IMR-90 (cell line): ENCODE data around the gene CTSL. TPM values are rescaled to one million over a fixed set of nuclear protein-coding genes. Genes with fewer than 3 reads are reported as not detected.

Experiments
- ATAC-seq: fragments of 200-7000 bp; cut with Tn5 transposase; 2 replicates; pipeline ENCODE4 v1.9.1; 2020; ENCODE audit warnings: low read depth, mild to moderate bottlenecking, moderate library complexity
- BruUV-seq: library from RNA; stranded (reverse); fragments of 400-500 nt; replicated peaks from 2 replicates; lab custom pipeline; 2021; lab: Mats Ljungman, UMichigan
- CTCF ChIA-PET: fragments of 300-600 bp; formaldehyde crosslinking; extraction: SDS; loops from one replicate; lab custom pipeline; 2021; ENCODE audit warnings: antibody characterized with exemption; lab: Yijun Ruan, JAX
- POLR2A ChIA-PET: fragments of 300-600 bp; sonication (Branson Sonifier 250); formaldehyde crosslinking; loops from one replicate; lab custom pipeline; 2022; ENCODE audit warnings: antibody characterized with exemption; ENCODE audit not compliant: unreplicated experiment; lab: Charles Lee
- DNase-seq: peaks from one replicate; pipeline ENCODE4 v3.0.0; 2013
- H2AFZ ChIP-seq: replicated peaks from 2 replicates; pipeline ENCODE3; 2013; ENCODE audit warnings: low read length, mild to moderate bottlenecking; ENCODE audit not compliant: poor library complexity
- H2AK5ac ChIP-seq: 2 replicates; pipeline ENCODE4 v1.6.1; 2013; ENCODE audit warnings: low read depth, low read length, inconsistent platforms
- H2AK9ac ChIP-seq: replicated peaks from 2 replicates; pipeline ENCODE3; 2013; ENCODE audit warnings: mild to moderate bottlenecking, low read depth, low read length, moderate library complexity; ENCODE audit not compliant: poor library complexity
- H2BK120ac ChIP-seq: 2 replicates; pipeline ENCODE4 v1.6.1; 2013; ENCODE audit warnings: low read depth, low read length, inconsistent platforms
- H2BK15ac ChIP-seq: 3 replicates; pipeline ENCODE4 v1.6.1; 2013; ENCODE audit warnings: low read depth, low read length, inconsistent platforms
- H2BK20ac ChIP-seq: 2 replicates; pipeline ENCODE4 v1.6.1; 2013; ENCODE audit warnings: low read depth, mild to moderate bottlenecking, inconsistent platforms, low read length, moderate library complexity
- H2BK5ac ChIP-seq: 2 replicates; pipeline ENCODE4 v1.6.1; 2013; ENCODE audit warnings: mild to moderate bottlenecking, low read depth, low read length, inconsistent platforms; ENCODE audit not compliant: poor library complexity, severe bottlenecking
- H3K14ac ChIP-seq: replicated peaks from 2 replicates; pipeline ENCODE4 v1.6.1; 2013; ENCODE audit warnings: low read depth, low read length, inconsistent platforms
- H3K18ac ChIP-seq: 2 replicates; pipeline ENCODE4 v1.6.1; 2013; ENCODE audit warnings: low read depth, low read length, control low read depth
- H3K23ac ChIP-seq: 2 replicates; pipeline ENCODE4 v1.6.1; 2013; ENCODE audit warnings: low read depth, low read length, inconsistent platforms
- H3K27ac ChIP-seq: 2 replicates; pipeline ENCODE4 v1.5.1; 2013; ENCODE audit warnings: mild to moderate bottlenecking, control low read depth, low read length; ENCODE audit not compliant: insufficient read depth
- H3K27me3 ChIP-seq: 2 replicates; pipeline ENCODE4 v1.6.1; 2013; ENCODE audit warnings: low read length; ENCODE audit not compliant: control insufficient read depth, insufficient read depth
- H3K36me3 ChIP-seq: 2 replicates; pipeline ENCODE4 v1.6.1; 2013; ENCODE audit warnings: low read length, mixed read lengths; ENCODE audit not compliant: control insufficient read depth, insufficient read depth
- H3K4ac ChIP-seq: 2 replicates; pipeline ENCODE4 v1.6.1; 2013; ENCODE audit warnings: low read depth, low read length, inconsistent platforms
- H3K4me1 ChIP-seq: 2 replicates; pipeline ENCODE4 v1.6.1; 2013; ENCODE audit warnings: low read length, mixed read lengths; ENCODE audit not compliant: control insufficient read depth, insufficient read depth
- H3K4me2 ChIP-seq: 2 replicates; pipeline ENCODE4 v1.6.1; 2013; ENCODE audit warnings: low read depth, mild to moderate bottlenecking, control low read depth, low read length, moderate library complexity
- H3K4me3 ChIP-seq: 2 replicates; pipeline ENCODE4 v1.5.1; 2013; ENCODE audit warnings: low read depth, mild to moderate bottlenecking, control low read depth, low read length, moderate library complexity; ENCODE audit not compliant: insufficient read depth
- H3K56ac ChIP-seq: 2 replicates; pipeline ENCODE4 v1.6.1; 2013; ENCODE audit warnings: low read length, inconsistent platforms; ENCODE audit not compliant: insufficient read depth; ENCODE audit errors: extremely low read depth
- H3K79me1 ChIP-seq, 2 experiments: 2 replicates each; pipeline ENCODE4 v1.6.1; 2013; ENCODE audit warnings: low read length in 2 of 2, inconsistent platforms in 1 of 2, low read depth in 1 of 2
- H3K9ac ChIP-seq: 2 replicates; pipeline ENCODE4 v1.6.1; 2013; ENCODE audit warnings: low read depth, low read length, control low read depth
- H3K9me1 ChIP-seq: 2 replicates; pipeline ENCODE4 v1.6.1; 2013; ENCODE audit warnings: low read length, inconsistent platforms; ENCODE audit not compliant: insufficient read depth
- H3K9me3 ChIP-seq: 2 replicates; pipeline ENCODE4 v1.6.1; 2013; ENCODE audit warnings: low read length; ENCODE audit not compliant: control insufficient read depth, insufficient read depth
- H4K20me1 ChIP-seq: 2 replicates; pipeline ENCODE4 v1.6.1; 2013; ENCODE audit warnings: low read length, inconsistent platforms; ENCODE audit not compliant: insufficient read depth
- H4K5ac ChIP-seq: 2 replicates; pipeline ENCODE4 v1.6.1; 2013; ENCODE audit warnings: mild to moderate bottlenecking, low read depth, low read length, control low read depth
- H4K8ac ChIP-seq, 2 experiments: 2 replicates each; pipeline ENCODE4 v1.6.1; 2013; ENCODE audit warnings: low read depth in 2 of 2, low read length in 2 of 2, control low read depth in 1 of 2, inconsistent platforms in 1 of 2
- H4K91ac ChIP-seq: 2 replicates; pipeline ENCODE4 v1.6.1; 2013; ENCODE audit warnings: low read depth, low read length, inconsistent platforms; ENCODE audit not compliant: insufficient read depth
- MAZ ChIP-seq: IDR thresholded peaks from 2 replicates; pipeline ENCODE4 v1.6.1; 2012; ENCODE audit warnings: low read depth, mild to moderate bottlenecking, low read length, improper control_type of control experiment, moderate library complexity, borderline replicate concordance
- POLR2A ChIP-seq: IDR thresholded peaks from 2 replicates; pipeline ENCODE4 v1.6.1; 2012; ENCODE audit warnings: mild to moderate bottlenecking, low read depth, low read length
- RAD21 ChIP-seq: IDR thresholded peaks from 2 replicates; pipeline ENCODE4 v1.6.1; 2012; ENCODE audit warnings: low read length, improper control_type of control experiment
- RCOR1 ChIP-seq: IDR thresholded peaks from 2 replicates; pipeline ENCODE4 v1.6.1; 2012; ENCODE audit warnings: mild to moderate bottlenecking, low read length, improper control_type of control experiment; ENCODE audit not compliant: insufficient replicate concordance
- WGBS, 2 experiments: methylation state at CpG; one replicate each; pipeline versions ENCODE4 v1.1.5 to v1.1.7; 2013; ENCODE audit warnings: missing lambda C conversion rate in 2 of 2; ENCODE audit not compliant: insufficient read length in 1 of 2; ENCODE audit errors: extremely low coverage in 2 of 2; 5-methylcytosine and 5-hydroxymethylcytosine counted together
- dilution Hi-C: fragments of 300-500 bp; cut with HindIII; formaldehyde crosslinking; loops from one replicate; pipeline ENCODE4 v1.14.3; 2018; ENCODE audit warnings: low sequenced_read_pairs; ENCODE audit not compliant: unreplicated experiment
- in situ Hi-C: fragments of 300-500 bp; cut with MboI; formaldehyde crosslinking; loops from 3 replicates; pipeline ENCODE4 v1.14.3; 2019; ENCODE audit warnings: low sequenced_read_pairs, inconsistent platforms, mixed read lengths
- intact Hi-C: fragments of 100-400 bp; cut with micrococcal nuclease; formaldehyde crosslinking; loops from 2 replicates; pipeline ENCODE4 v1.10.0; 2022
- polyA plus RNA-seq, 3 experiments: library from polyadenylated mRNA; depleted of rRNA; stranded (reverse); fragments of >200 nt; gene quantifications; 2 replicates each; pipeline ENCODE4 v1.2.3, GENCODE V29; 2012; ENCODE audit warnings: low replicate concordance in 1 of 3
- total RNA-seq: library from RNA; depleted of rRNA; stranded (reverse); fragments of >200 nt; gene quantifications from 2 replicates; pipeline ENCODE4 v1.2.3, GENCODE V29; 2012

CTSL gene
- total and polyA plus RNA-seq, 2 of the 4 experiments (the other 2 are of a cell fraction): 57.0 to 112 TPM

DNA sequence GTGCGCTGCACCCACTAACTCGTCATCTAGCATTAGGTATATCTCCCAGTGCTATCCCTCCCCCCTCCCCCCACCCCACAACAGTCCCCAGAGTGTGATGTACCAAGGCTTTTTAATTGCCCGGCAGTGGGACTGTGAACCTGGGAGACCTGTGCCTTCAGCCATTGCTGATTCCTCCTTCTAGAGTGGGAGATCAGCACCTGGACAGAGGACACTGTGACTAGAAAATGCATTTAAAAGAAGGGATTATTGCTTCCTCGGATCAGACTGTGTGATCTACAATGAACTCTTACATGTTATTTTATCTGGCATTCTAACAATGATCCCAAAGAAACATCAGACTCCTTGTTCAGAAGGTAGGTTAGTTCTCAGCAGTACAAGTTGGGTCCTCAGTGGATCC lies 25.9 kb downstream of the CTSL start:
- H3K9me3 ChIP-seq: 0 out of 2 replicates have a peak, but pooled peaks cover 1% of the 10 kb centered on the region
- no peak overlapping the region for H3K4ac ChIP-seq
- H3K4me1 ChIP-seq: no peaks in the 10 kb centered on the region
- no peak overlapping the region for H3K14ac ChIP-seq
- H4K20me1 ChIP-seq: no peaks in the 10 kb centered on the region
- H3K4me2 ChIP-seq: no peak overlapping the region
- H3K79me1 ChIP-seq: no peaks in the 10 kb centered on the region
- H4K5ac ChIP-seq: no peak overlapping the region
- ATAC-seq (no peak), DNase-seq (no peak)
- WGBS, 2 experiments: no CpG with 5 or more reads among the region's 4 CpGs
- H2AK5ac ChIP-seq: no peak overlapping the region
- H3K56ac ChIP-seq: no peak overlapping the region
- TF ChIP-seq RCOR1: no peak
- TF ChIP-seq POLR2A: no peak
- TF ChIP-seq RAD21: no peak
- TF ChIP-seq MAZ: no peak
- no peaks in the 10 kb centered on the region for H3K36me3 ChIP-seq
- H2BK20ac ChIP-seq: no peak overlapping the region
- no peak overlapping the region for H3K9ac ChIP-seq
- no peak overlapping the region for H3K4me3 ChIP-seq
- no peaks in the 10 kb centered on the region for H3K9me1 ChIP-seq
- dilution Hi-C loops: no loop called here
- peaks cover 7% of the 10 kb centered on the region; the same call in 1 of the 2 replicates for H3K27me3 ChIP-seq
- no peak overlapping the region for H2AFZ ChIP-seq
- intact Hi-C loops: no loop called here
- H2BK15ac ChIP-seq: no peak overlapping the region
- no peak overlapping the region for H2BK120ac ChIP-seq
- no TSS peak for BruUV-seq
- no peak overlapping the region for H4K91ac ChIP-seq
- CTCF ChIA-PET: no interaction called here
- H3K27ac ChIP-seq: no peak overlapping the region
- H3K18ac ChIP-seq: no peak overlapping the region
- H3K23ac ChIP-seq: no peak overlapping the region
- no peak overlapping the region for H4K8ac ChIP-seq
- H2AK9ac ChIP-seq: no peak overlapping the region
- POLR2A ChIA-PET: no interaction called here
- in situ Hi-C loops: no loop called here
- no peak overlapping the region for H2BK5ac ChIP-seq
